Left ventricle myocardium inferior (tissue), 1 donor: ENCODE results near the gene ABCE1. TPM values are rescaled to one million over a fixed set of nuclear protein-coding genes. Genes with fewer than 3 reads are reported as not detected.

Experiments
- DNase-seq: peaks from one replicate; pipeline ENCODE4 v3.0.0-alpha.2; 2020
- H3K27ac ChIP-seq: fragments of 200-600 bp; replicated peaks from 2 replicates; pipeline ENCODE4 v1.8.0; 2021
- H3K27me3 ChIP-seq: fragments of 200-600 bp; 2 replicates; pipeline ENCODE4 v1.8.0; 2021; ENCODE audit warnings: low read depth
- H3K36me3 ChIP-seq: fragments of 200-600 bp; 2 replicates; pipeline ENCODE4 v1.8.0; 2021
- H3K4me1 ChIP-seq: fragments of 200-600 bp; 2 replicates; pipeline ENCODE4 v1.8.0; 2021
- H3K4me3 ChIP-seq: fragments of 200-600 bp; 2 replicates; pipeline ENCODE4 v1.8.0; 2021; ENCODE audit warnings: mild to moderate bottlenecking, moderate library complexity
- H3K9me3 ChIP-seq: fragments of 200-600 bp; replicated peaks from 2 replicates; pipeline ENCODE4 v1.8.0; 2021
- CTCF ChIP-seq: fragments of 200-600 bp; IDR thresholded peaks from 2 replicates; pipeline ENCODE4 v1.8.0; 2021; ENCODE audit warnings: antibody characterized with exemption, mild to moderate bottlenecking, borderline replicate concordance
- intact Hi-C: fragments of 100-400 bp; cut with micrococcal nuclease; formaldehyde crosslinking; loops from one replicate; pipeline ENCODE4 v1.11.0; 2022
- total RNA-seq: library from RNA; stranded (reverse); fragmentation: NEBNext Ultra II Directional; extraction: Animal tissue kit (Norgen Biotek cat#: 25700); gene quantifications from one replicate; pipeline ENCODE4 v1.2.1, GENCODE V29; 2021
- donor health status: DM: no; HTN: yes; CAD: no; lungs with severe emphysema.

Gene ABCE1
- total RNA-seq, 1 donor from 2014 or later: 34.5 TPM

GRCh38 chr4:145177511-145177905 is 79.4 kb downstream of the ABCE1 start:
- DNase-seq: no peak
- H3K4me1 ChIP-seq: peaks cover 73% of the 10 kb centered on the region
- no peaks in the 10 kb centered on the region for H3K27me3 ChIP-seq
- intact Hi-C loops: no loop called here
- H3K27ac ChIP-seq: peak overlapping the region; percentile 99
- H3K4me3 ChIP-seq: peak overlapping the region; percentile 90
- H3K9me3 ChIP-seq: no peaks in the 10 kb centered on the region
- TF ChIP-seq CTCF: no peak
- peaks cover 14% of the 10 kb centered on the region for H3K36me3 ChIP-seq

GRCh38 chr4:145177906-145178538 is 79.9 kb downstream of the ABCE1 start:
- no peaks in the 10 kb centered on the region for H3K9me3 ChIP-seq
- peak overlapping the region; percentile 99 for H3K27ac ChIP-seq
- no peaks in the 10 kb centered on the region for H3K27me3 ChIP-seq
- DNase-seq: no peak
- H3K36me3 ChIP-seq: peaks cover 11% of the 10 kb centered on the region
- peak overlapping the region; percentile 90 for H3K4me3 ChIP-seq
- H3K4me1 ChIP-seq: peaks cover 68% of the 10 kb centered on the region
- no peak for TF ChIP-seq CTCF
- intact Hi-C loops: no loop called here

- Histone ChIP-seq H3K9me3 (no peaks in the 10 kb centered on the region), H3K27ac (peak overlapping the region; percentile 99), H3K27me3 (no peaks in the 10 kb centered on the region), H3K36me3 (peaks cover 4% of the 10 kb centered on the region), H3K4me3 (peak overlapping the region; percentile 90), H3K4me1 (peaks cover 62% of the 10 kb centered on the region)
- intact Hi-C loops: no loop called here
- DNase-seq: no peak
- TF ChIP-seq CTCF: no peak
Measured at GRCh38 chr4:145178740-145179280, 80.7 kb downstream of the ABCE1 start.

Other genes with a start within 250 kb of the ABCE1 start
- gene ANAPC10, start 115 bp upstream of the ABCE1 start, total RNA-seq: 15.4 TPM
- 37.6 TPM for gene OTUD4, start 82.3 kb downstream of the ABCE1 start, total RNA-seq